NCI-H510A (cell line): ENCODE results near the gene FAM186B.

ENCODE experiments used
- DNase-seq: peaks from one replicate; lab custom pipeline; 2025; lab: John Stamatoyannopoulos, UW

FAM186B gene

DNA sequence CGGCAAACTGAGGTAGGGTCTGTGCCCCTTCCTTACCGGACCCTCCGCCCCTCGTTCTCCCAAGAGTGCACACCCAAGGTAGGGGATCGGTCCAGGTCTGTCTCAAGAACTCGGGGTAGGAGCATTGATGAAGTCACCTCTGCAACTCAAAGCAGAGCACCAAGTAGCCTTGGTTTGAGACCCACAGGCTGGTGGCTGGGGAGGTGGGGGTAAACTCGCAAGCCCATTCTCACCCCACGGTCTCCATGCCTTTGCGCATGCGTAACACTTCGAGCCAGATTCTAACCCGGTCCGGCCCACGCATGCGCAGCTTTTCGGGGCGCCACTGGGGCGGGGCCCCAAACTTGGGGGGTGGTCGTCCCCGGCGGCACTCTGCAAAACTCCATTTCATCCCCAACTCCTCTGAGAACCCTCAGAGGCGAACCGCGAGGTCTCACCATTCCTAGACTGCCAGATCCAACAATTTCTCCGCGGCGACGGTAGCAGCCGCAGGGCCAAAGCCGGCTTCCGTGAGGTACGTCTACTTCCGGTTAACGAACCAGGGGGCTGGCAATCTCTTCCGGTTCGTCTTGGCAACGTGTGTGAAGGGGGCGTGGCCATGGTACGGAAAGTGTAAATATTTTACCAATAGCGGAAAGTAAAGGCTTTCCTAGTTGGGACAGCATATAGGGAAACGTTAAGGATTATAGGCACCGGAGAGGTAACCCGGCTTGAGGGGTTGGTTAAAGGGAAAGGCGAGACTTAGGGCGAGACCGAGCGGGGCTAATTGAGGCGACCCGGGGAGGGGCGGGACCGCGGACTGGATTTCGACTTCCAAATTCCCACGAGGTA is 37.6 kb downstream of the FAM186B start, which contains the start of gene MCRS1:
MCRS1 (minus strand) TSS at position 532 of the 831 bp plus-strand sequence. CDS start 1,411 bp downstream, outside the sequence.
- DNase-seq = peak; percentile 91

DNA sequence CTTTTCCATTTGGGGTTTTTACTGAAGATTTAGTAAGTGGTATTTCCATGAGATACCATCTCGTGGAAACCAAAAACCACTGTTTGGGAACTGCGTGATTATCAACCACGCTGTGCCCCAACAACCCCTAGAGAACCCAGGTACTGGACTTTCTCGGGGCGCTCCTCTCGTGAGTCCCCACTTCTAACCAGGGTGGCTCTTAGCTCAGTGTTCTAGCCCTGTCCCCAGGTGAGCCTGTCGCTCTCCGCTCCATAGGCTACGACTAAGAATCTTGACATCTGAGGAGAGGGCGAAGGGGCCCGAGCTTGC is 38.2 kb downstream of the FAM186B start:
- no peak for DNase-seq

DNA sequence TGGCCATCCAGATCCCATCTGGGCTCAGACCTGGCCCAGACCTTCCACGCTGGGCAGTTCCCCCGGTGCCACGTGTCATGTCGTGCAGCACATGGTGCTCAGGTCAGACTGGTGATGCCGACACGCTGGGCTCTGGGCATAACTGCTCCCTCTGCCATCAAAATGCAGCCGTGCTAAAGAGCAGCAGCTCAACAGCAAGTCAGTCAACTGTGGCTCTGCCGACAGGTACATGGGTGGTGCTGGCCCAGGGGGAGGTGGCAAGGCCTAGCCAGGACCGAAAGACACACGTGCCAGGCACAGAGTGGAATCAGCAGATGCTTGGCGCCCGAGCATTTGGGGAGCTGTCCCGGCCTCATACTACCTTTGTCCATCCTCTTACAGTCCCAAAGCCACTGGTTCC is 39.1 kb downstream of the FAM186B start:
- no peak for DNase-seq

DNA sequence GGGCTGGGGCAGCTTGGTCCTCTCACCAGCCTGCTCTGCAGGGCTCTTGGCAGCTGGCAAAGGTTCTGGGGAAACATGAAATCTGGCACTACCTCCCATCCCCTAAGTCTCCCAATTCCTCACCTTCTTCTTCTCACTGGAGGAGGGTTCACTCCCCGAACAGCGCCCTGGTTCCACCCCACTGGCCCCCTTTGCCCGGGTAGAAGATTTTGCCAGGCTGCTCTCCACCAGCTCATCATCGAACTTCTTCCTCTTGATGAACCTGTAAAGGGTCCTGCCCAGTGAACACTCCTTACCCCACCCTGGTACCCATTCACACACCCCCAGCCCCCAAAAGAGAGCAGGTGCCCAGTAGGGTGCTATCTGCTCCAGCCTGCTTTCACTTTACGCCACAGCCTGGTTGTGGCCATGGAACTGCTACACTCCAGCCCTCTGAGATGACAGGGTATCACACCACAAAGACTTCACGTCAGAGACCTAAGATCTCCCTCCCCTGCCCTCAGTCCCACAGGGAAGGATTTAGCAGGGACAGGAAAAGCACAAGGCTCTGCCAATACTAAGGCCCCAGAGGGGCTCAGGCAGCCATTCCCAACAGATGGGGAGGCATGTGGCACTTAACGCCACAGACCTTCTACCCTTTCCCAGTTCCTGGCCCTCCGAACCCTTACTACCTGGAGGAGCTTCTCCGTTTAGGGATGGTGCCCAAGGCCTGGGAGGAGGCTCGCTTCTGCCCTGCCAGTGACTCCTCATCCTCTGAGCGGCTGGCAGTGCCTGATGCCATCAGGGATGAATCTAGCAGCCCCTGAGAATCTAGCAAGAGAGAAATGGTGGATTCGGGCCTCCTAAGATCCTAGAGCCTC is 39.8 kb downstream of the FAM186B start:
- no peak for DNase-seq

DNA sequence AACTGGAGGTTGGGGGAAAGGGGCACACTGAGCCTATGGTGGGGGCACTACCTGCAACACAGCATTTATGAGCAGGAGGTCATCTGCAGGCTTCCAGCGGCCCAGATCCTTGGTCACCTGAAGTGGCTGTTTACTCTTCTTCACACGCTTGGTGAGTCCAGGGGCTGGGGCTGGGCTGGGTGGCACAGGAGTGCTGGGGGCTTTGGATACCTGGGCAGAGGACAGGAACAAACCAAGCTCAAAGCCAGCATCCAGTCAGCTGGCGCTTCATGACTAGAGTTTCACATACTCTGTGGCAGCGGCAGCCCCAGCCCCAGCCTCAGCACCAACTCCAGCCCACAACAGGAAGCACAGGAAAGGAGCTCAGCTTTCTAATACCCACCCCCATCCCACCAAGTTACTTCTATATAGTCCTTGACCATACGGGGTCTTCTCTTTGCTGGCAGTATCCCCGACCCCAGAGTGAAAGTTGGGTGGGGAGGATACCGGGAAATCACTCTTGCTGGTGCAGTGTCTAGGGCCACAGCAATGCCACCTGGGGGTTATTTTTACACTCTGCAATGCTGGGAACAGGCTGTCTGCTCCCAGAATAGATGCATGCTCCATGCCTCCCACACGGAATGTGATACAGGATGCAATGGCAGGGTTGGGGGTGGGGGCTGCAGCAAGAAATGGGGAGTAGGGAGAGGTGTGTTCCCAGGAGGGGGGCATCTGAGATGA is 40.6 kb downstream of the FAM186B start:
- DNase-seq = no peak

DNA sequence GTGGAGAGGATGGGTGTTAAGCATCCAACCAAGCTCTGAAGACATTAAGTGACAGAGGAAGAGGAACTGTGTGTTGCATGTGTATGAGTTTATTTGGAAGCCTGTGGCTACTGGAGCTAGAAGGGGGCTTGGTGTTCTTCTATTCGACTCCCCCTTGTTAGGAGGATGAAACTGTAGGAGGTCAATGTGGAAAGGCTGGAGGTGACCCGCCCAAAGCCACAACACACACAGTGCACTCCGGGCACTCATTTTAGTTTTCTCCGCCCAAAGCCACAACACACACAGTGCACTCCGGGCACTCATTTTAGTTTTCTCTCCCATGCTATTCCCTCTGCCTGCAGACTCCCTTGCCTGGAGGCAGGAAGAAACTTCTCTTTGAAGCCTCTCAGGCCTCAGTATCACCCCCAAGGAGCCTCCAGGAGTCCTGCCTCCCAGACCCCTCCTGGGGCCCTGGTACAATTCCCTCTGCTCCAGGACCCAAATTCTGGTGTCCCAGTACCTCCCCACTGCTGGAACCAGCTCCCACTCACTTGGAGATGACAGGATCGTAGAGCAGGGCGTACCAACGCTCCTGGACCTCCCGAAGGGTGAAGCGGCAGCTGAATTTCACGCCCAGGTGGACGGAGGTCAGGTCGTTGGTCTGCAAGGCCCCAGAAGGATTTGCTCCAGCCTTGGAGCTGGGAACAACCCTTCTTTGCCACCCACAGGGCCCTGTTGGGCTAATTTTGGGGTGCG is 41.3 kb downstream of the FAM186B start:
- DNase-seq = no peak

- no peak for DNase-seq
These were observed 42.6 kb downstream of the FAM186B start for GRCh38 chr12:49562831-49563230.

DNA sequence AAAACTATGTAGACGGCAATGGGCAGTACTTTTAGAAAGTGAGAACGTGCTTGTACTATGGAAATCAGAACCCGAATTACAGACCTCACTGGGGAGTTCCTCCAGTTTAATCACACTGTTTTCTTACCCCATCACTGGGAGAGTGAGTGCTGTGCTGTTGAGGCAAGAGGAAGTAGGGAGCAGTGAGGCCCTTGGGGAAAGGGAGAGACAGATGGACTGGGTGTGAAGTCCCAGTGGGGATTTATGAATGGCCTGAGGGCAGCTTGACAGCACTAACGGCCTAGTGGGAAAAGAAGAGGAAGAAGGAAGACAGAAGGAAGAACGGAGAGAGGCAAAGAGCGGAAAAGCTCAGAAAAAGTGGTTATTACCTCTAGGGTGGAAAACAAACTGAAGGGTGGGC is 43.2 kb downstream of the FAM186B start:
- no peak for DNase-seq

DNA sequence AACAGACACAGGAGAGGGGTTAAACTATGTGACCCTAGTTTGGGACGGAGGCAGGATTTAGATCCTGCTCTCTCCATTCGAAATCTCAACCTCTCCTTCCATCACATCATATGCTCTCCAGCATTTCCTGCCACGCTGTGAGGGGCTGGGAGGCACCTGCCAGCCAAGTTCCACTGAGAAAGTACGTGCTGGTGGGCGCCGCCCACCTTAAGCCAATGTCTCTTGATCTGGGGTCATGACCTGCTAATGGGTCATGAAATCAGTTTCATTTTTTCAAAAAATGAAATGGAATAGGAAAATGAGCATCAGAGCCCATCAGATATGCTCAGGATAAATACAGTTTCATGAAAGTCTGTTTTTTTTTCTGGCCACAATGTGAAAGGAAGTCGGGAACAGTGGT is 44.7 kb downstream of the FAM186B start:
- no peak for DNase-seq

GRCh38 chr12:49559011-49559675 is 46.3 kb downstream of the FAM186B start:
- DNase-seq = no peak

DNA sequence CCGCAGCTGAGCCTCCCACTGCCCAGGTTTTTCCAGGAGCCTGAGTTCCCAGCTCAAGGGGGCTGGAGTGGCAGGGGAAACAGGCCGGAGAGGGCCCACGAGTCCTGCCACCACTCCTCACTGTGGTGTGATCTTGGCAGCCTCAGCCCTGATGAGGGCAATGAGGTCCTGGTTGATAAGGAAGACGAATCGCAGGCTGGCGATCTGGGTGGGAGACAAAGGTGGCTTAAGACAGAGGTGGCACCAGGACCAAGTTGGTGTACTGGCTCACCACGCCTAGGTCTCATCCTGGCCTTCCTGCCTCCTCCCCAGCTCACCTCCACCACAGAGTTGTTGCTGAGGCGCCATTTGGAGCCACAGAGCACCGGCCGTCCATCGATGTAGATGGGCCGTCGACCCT is 46.9 kb downstream of the FAM186B start:
- DNase-seq = no peak

DNA sequence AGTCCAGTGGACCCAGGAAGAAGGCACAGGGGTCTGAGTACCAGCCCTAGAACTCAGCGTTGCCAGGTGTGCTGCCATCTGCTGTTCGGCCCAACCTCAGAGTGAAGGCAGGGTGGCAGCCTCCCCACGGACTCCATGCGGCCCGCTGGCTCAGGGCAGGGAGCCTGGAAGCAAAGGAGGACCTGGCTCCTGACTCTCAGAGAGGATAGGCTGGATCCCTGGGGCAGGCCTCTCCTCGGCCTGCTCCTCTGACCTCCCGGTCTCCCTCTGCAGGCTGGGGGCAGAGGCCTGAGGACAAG is 47.6 kb downstream of the FAM186B start:
- DNase-seq = no peak

- DNase-seq = no peak
These were observed 48.1 kb downstream of the FAM186B start for GRCh38 chr12:49557187-49557916.

GRCh38 chr12:49556391-49557186 is 48.9 kb downstream of the FAM186B start:
- DNase-seq = no peak

GRCh38 chr12:49555631-49556390 is 49.6 kb downstream of the FAM186B start:
- DNase-seq = no peak

GRCh38 chr12:49554266-49554665 is 51.2 kb downstream of the FAM186B start:
- no peak for DNase-seq

DNA sequence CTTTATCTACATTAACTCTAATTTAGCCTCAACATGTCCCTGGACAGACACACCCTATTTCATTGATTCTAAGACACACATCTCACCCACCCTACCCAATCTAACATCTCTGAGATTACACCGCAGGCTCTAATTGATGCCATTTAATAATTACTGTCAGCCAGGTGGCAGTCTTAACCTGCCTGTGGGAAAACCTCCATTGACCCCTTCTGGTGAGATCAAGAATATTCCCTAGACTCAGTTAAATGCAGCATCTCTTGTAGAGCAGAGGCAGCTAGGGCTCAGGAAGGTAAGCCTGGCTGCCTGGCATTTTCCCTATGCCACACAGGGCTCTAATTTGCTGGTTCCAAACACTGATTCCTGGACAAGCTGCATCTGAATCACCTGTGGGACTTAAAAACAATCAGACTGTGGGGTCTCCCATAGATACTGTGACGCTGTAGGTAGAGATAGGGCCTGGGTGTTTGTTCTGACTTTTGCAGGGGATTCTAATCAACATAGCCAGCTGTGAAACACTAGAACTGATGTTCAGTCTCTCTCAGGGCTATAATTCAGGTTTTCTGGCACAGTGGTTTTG is 51.8 kb downstream of the FAM186B start:
- DNase-seq = peak; percentile 33

DNA sequence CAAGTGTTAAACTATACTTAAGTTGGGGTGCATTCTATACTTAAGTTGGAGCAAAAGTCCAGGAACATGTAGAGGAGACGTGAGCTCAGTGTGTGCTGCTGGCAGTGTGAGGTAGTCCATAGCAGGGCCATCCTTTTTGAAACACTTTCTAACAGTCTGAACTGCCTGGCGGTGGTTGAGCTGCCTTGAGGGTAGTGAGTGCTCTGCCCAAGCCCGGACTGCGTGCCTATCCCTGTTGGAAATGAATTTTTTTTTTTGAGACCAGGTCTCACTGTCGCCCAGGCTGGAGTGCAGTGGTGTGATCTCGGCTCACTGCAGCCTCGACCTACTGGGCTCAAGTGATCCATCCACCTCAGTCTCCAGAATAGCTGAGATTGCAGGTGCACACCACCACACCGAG is 52.5 kb downstream of the FAM186B start:
- no peak for DNase-seq

- DNase-seq = no peak
These were observed 53.0 kb downstream of the FAM186B start for GRCh38 chr12:49552425-49552824.
